Calu3 (cell line): ENCODE results near the gene FAM53A. TPM values are rescaled to one million over a fixed set of nuclear protein-coding genes. Genes with fewer than 3 reads are reported as not detected.

Experiments used
- BruUV-seq: library from RNA; stranded (reverse); fragments of 400-500 nt; replicated peaks from 2 replicates; lab custom pipeline; 2021; lab: Mats Ljungman, UMichigan
- CTCF ChIA-PET: fragments of 300-600 bp; sonication (Branson Sonifier 250); formaldehyde crosslinking; loops from one replicate; lab custom pipeline; 2022; ENCODE audit warnings: antibody characterized with exemption; lab: Charles Lee
- DNase-seq: peaks from one replicate; pipeline ENCODE4 v3.0.0; 2022
- H3K27ac Mint-ChIP-seq: one replicate; pipeline ENCODE4 v1.8.0; 2022; ENCODE audit warnings: mixed read lengths; ENCODE audit not compliant: unreplicated experiment
- H3K27me3 Mint-ChIP-seq: one replicate; pipeline ENCODE4 v1.8.0; 2022; ENCODE audit warnings: mixed read lengths; ENCODE audit not compliant: unreplicated experiment
- H3K36me3 Mint-ChIP-seq: one replicate; pipeline ENCODE4 v1.8.0; 2022; ENCODE audit warnings: mild to moderate bottlenecking, moderate library complexity, mixed read lengths; ENCODE audit not compliant: insufficient read depth, unreplicated experiment
- H3K4me1 Mint-ChIP-seq: one replicate; pipeline ENCODE4 v1.8.0; 2022; ENCODE audit warnings: mild to moderate bottlenecking, low read depth, mixed read lengths; ENCODE audit not compliant: unreplicated experiment
- H3K4me3 Mint-ChIP-seq: one replicate; pipeline ENCODE4 v1.8.0; 2022; ENCODE audit warnings: mild to moderate bottlenecking, low read depth, moderate library complexity, mixed read lengths; ENCODE audit not compliant: unreplicated experiment
- H3K9me3 Mint-ChIP-seq: one replicate; pipeline ENCODE4 v1.8.0; 2022; ENCODE audit warnings: low read depth, mixed read lengths; ENCODE audit not compliant: unreplicated experiment
- intact Hi-C: fragments of 100-400 bp; cut with micrococcal nuclease; formaldehyde crosslinking; loops from one replicate; pipeline ENCODE4 v1.10.0; 2022; ENCODE audit not compliant: unreplicated experiment
- total RNA-seq: library from RNA; stranded (reverse); gene quantifications from 2 replicates; pipeline ENCODE4 v1.2.3, GENCODE V29; 2022
- TF ChIP-seq, protein P1 (sequence below): fragments of 200-600 bp; IDR thresholded peaks from one replicate; pipeline ENCODE4 v1.8.0; 2022; ENCODE audit warnings: antibody characterized with exemption; ENCODE audit not compliant: unreplicated experiment

FAM53A gene
- total RNA-seq, 1 experiment from 2014 or later: 7.3 TPM

DNA sequence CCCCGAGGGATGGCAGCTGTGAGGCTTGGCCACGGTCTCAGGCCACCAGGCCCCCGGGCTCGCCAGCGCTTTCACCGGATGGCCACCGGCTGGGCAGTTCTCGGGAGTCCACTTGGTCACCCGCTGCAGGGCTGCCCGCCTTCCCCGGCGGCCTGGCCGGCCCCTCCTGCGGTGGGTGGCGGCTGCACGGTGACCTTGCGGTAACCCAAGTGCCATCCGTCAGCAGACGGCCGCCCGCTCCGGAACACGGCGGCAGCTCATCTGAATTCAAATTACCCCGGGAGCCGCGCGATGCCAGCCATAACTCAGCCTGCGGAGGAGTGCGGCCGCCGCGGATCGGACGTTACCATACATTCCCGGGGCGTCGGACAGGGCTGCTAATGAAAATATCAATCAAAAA lies 60.7 kb downstream of the FAM53A start:
- H3K4me1 Mint-ChIP-seq: no peaks in the 10 kb centered on the region
- H3K36me3 Mint-ChIP-seq: no peaks in the 10 kb centered on the region
- no peak overlapping the region for H3K27ac Mint-ChIP-seq
- CTCF ChIA-PET: no interaction called here
- TF ChIP-seq, protein P1, sequence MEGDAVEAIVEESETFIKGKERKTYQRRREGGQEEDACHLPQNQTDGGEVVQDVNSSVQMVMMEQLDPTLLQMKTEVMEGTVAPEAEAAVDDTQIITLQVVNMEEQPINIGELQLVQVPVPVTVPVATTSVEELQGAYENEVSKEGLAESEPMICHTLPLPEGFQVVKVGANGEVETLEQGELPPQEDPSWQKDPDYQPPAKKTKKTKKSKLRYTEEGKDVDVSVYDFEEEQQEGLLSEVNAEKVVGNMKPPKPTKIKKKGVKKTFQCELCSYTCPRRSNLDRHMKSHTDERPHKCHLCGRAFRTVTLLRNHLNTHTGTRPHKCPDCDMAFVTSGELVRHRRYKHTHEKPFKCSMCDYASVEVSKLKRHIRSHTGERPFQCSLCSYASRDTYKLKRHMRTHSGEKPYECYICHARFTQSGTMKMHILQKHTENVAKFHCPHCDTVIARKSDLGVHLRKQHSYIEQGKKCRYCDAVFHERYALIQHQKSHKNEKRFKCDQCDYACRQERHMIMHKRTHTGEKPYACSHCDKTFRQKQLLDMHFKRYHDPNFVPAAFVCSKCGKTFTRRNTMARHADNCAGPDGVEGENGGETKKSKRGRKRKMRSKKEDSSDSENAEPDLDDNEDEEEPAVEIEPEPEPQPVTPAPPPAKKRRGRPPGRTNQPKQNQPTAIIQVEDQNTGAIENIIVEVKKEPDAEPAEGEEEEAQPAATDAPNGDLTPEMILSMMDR: no peak
- DNase-seq: no peak
- no peak overlapping the region for H3K4me3 Mint-ChIP-seq
- intact Hi-C loops: no loop called here
- no peaks in the 10 kb centered on the region for H3K27me3 Mint-ChIP-seq
- no peaks in the 10 kb centered on the region for H3K9me3 Mint-ChIP-seq
- no TSS peak for BruUV-seq

DNA sequence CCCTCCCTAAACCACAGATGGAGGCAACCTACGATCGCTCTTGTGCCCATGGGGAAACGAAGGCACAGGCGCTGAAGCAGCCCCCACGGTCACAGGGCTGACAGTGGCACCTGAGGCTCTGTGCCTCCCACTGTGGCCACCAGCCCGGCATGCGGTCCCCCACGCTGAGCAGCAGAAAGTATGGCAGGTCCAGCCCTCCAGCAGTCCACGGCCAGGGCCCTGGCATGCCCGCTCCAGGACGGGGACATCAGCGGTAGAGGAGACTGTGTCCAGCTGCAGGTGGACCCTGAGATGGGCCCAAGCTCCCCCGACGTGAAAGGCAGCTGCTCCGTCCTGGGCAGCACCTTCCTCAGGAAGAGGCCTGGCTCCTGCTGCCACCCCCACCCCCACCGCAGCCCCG lies 61.2 kb downstream of the FAM53A start:
- DNase-seq: no peak
- no peaks in the 10 kb centered on the region for H3K9me3 Mint-ChIP-seq
- BruUV-seq: no TSS peak
- H3K27ac Mint-ChIP-seq: no peak overlapping the region
- intact Hi-C loops: no loop called here
- H3K27me3 Mint-ChIP-seq: no peaks in the 10 kb centered on the region
- no peak overlapping the region for H3K4me3 Mint-ChIP-seq
- TF ChIP-seq, protein P1: no peak
- CTCF ChIA-PET: no interaction called here
- no peaks in the 10 kb centered on the region for H3K4me1 Mint-ChIP-seq
- no peaks in the 10 kb centered on the region for H3K36me3 Mint-ChIP-seq

DNA sequence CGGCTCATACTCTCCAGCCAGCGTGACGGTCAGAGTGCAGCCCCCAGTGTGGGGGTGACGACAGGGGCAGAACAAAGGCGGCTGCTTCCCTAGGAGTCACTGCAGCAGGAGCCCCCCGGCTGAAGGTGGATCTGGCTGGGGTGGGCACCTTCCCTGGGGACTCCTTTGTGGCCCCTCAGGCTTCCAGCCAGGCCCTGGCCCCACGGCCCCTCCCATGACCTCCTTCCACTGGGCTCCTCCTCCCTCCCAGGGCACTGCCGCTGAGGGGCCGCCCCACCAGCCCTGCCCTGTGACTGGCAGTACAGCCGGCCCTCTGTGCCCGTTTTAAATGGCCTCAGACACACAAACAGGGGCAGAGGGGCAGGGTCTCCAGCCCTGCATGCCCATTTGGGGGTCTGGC lies 61.9 kb downstream of the FAM53A start:
- Mint-ChIP-seq H3K4me3 (no peak overlapping the region), H3K9me3 (no peaks in the 10 kb centered on the region), H3K27me3 (no peaks in the 10 kb centered on the region), H3K27ac (no peak overlapping the region), H3K36me3 (no peaks in the 10 kb centered on the region), H3K4me1 (no peaks in the 10 kb centered on the region)
- CTCF ChIA-PET: no interaction called here
- intact Hi-C loops: no loop called here
- TF ChIP-seq, protein P1: no peak
- no peak for DNase-seq
- no TSS peak for BruUV-seq

DNA sequence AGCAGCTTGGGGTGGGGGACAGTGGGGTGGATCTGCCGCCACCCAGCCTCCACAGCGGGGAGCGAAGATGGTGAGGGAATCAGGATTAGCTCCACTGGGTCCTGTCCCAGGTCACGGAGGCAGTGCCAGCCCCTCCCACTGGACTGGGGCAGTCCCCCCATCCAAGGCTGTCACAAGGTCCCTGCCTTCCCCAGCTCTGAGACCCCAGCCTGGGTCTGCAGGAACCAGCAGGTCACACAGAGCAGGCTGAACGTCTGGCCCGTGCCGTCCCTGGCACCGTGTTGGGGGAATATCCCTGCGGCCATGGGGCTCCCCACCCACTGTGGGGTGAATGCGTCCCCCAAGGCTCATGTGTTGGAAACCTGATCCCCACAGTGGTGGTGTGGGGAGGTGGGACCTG lies 62.6 kb downstream of the FAM53A start:
- TF ChIP-seq, protein P1: no peak
- Mint-ChIP-seq H3K4me1 (no peaks in the 10 kb centered on the region), H3K4me3 (no peak overlapping the region), H3K27me3 (no peaks in the 10 kb centered on the region), H3K9me3 (no peaks in the 10 kb centered on the region), H3K36me3 (no peaks in the 10 kb centered on the region), H3K27ac (no peak overlapping the region)
- BruUV-seq: no TSS peak
- intact Hi-C loops: no loop called here
- CTCF ChIA-PET: no interaction called here
- DNase-seq: no peak
